KOPT-K1 (cell line): ENCODE measurements around the gene LGR6.
"Not testable (repeated sequence)": the region's sequence is repeated elsewhere in the genome, so short reads cannot be mapped to it uniquely, and the experiment has no call there.

Source experiments
- H3K27ac ChIP-seq: fragments of 200-600 bp; sonication (generic); 2 replicates; pipeline ENCODE4 v1.5.1; 2016; ENCODE audit warnings: antibody characterized with exemption, mild to moderate bottlenecking, low read depth, low read length; ENCODE audit not compliant: poor library complexity, severe bottlenecking
- H3K36me3 ChIP-seq: fragments of 200-600 bp; sonication (generic); 2 replicates; pipeline ENCODE4 v1.5.1; 2017; ENCODE audit warnings: antibody characterized with exemption, mild to moderate bottlenecking, low read length, moderate library complexity; ENCODE audit not compliant: insufficient read depth
- H3K9me3 ChIP-seq: fragments of 200-600 bp; sonication (generic); 2 replicates; pipeline ENCODE4 v1.5.1; 2017; ENCODE audit warnings: antibody characterized with exemption, low read length, mild to moderate bottlenecking; ENCODE audit not compliant: insufficient read depth, poor library complexity, severe bottlenecking

Gene LGR6

DNA sequence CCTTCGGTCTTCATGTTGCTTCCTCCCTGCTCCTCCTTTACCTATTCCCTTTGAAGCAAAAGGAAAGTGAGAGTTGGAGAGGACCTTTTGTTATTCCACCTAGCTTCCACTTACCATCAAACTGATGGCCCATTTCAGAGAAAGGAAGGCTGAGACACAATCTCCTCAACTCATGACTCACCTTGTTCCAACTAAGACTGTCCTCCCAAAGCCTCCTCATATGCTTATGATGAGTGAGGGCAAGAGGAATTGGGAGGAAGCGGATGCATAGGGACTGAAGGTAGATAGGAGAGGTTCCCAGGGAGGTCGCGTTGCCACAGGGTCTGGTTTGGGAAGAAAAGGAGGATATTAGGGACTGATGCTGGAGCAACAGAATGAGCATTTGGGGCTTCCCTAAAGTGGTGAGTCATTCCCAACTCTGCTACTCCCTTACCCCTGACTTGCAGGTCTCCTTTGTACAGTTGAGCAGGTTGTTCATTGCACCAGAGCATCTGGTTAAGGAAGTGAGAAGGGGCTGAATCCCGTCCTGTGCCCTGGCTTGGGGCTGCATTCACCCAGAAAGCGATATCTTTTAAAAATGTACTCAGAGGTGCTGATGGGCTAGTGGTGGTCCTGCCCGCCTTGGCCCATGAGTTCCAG lies 35.0 kb downstream of the LGR6 start:
- no peaks in the 10 kb centered on the region for H3K36me3 ChIP-seq
- H3K27ac ChIP-seq, result no peak overlapping the region
- H3K9me3 ChIP-seq, result no peaks in the 10 kb centered on the region

DNA sequence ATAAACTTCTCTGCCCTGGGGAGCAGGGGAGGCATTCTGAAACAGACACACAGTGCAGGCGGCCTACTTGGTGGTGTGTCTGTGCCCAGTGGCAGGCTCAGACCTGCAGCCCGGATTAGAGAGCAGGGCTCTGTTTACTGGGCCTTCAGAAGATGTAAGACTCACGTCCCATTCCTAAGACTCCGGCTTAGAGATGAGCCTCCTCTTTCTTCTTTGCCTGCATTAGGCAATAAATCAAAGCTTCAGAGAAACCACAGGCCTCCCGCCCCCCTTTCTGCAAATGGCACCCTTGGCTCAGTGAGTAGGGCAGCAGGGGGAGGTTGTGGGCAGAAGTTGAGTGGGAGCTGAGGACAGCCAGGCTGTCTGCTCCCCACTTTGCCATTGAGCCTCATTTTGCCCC lies 35.8 kb downstream of the LGR6 start:
- Histone ChIP-seq H3K27ac (no peak overlapping the region), H3K36me3 (no peaks in the 10 kb centered on the region), H3K9me3 (no peaks in the 10 kb centered on the region)

DNA sequence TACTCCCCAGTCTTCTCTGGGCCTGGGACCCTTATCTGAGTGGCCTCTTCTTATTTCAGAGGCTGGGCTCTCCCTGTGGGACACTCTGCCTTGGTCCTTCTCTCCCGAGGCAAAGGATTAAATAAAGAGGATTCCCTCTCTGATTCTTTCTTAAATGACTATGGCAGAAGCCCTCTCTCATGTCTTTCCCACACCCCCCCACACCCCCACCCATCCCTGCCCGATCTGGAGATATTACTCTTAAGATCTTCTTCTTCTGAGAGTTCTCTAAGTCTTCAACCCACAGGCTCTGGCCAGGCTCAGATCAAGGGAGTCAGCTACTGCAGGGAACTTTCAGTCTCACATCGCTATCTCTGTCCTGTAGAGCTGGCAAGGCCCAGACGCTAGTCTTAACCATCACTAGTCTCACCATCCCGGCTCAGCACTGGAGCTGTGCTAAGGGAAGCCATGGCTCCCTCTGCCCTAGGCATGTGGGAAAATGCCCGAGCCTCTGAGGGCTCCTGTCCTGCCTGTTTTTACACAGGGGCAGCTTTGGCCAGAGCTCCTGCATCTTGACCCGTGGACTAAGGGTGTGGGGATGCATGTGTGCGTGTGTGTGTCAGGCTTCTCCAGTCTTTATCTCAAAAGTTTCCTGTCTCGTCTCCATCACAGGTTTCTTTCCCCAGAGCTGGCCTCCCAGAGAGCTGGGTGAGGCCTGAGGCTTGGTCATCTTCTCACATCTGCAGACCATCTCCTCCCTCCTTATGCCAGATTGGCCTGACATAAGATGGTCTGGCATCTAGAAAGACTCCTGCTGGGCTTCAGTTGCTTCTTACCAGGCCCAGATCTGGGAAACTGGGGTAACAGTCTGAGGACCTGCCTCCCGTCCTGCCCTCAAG lies 36.7 kb downstream of the LGR6 start:
- Histone ChIP-seq H3K36me3 (no peaks in the 10 kb centered on the region), H3K27ac (no peak overlapping the region)

DNA sequence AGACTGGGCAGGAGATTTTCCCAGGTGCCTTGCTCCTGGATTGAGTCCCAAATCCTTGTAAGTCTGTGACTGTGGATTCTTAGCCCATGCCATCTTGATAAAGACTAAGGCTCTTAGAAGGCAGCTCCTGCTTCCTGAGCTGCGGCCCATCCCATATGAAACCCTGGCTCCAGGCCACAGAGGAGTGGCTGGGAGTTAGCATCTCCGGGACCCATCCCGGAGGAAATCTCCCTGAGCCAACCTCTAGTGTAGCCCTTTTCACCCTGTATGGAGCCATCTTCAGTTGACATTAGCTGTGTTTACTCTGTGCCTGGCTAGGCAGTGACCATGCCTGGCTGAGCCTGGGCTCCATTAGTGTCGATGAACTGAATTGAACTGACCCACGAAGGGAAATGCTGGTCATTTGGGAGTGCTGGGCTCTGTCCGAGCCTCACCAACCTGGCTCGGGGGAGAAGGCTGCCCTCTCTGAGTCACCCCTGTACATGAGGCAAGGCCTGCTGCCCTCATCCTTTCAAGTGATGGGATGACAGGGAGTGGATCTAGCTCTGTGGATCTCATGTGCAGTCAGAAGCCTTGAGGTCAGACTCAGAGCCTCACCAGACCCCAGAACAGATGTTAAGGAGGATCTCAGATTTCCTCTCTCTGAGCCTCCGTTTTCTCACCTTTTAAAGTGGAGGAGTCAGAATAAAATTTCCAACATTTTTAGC lies 37.5 kb downstream of the LGR6 start:
- no peaks in the 10 kb centered on the region for H3K36me3 ChIP-seq
- H3K27ac ChIP-seq, result no peak overlapping the region
- no peaks in the 10 kb centered on the region for H3K9me3 ChIP-seq

More for the DNA sequence above, 36.7 kb downstream of the LGR6 start:
- no peaks in the 10 kb centered on the region for H3K9me3 ChIP-seq

DNA sequence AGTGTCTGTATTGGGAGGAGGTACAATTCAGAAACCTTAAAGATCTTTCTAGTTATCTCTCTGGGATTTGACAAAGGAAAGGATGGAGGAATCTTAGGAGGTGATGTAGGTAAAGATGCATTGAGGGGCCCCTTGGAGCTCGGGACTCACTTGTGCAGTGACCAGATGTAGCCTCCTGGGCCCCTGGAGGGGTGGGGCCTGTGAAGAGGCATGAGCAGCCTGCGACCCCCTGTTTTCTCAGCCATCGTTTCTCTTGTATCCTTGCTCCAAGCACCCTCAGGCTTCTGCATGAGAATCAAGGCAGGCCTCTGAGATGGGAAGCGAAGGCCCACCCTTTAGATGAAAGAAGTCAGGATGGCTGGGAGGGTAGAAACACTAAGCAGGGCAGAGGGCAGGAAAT lies 39.6 kb downstream of the LGR6 start:
- Histone ChIP-seq H3K27ac (no peak overlapping the region), H3K36me3 (no peaks in the 10 kb centered on the region), H3K9me3 (no peaks in the 10 kb centered on the region)

DNA sequence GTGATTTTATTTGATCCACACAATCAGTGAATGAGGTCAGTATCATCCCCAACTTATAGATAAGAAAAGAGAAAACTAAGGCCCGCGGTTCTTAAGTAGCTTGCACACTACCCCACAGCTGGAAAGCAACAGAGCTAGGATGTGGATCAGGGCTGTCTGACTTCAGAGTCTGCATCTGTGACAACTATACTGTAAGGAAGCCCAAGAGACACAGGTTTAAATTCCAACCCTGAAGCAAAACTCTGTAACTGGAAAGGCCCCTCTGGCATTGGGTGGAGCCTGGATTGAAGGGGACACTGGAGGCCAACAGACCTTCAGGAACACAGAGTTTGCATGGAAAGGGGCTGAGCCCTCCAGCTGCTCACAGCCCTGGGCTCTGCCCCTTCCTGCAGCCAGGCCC lies 40.2 kb downstream of the LGR6 start:
- Histone ChIP-seq H3K9me3 (no peaks in the 10 kb centered on the region), H3K27ac (no peak overlapping the region), H3K36me3 (no peaks in the 10 kb centered on the region)

DNA sequence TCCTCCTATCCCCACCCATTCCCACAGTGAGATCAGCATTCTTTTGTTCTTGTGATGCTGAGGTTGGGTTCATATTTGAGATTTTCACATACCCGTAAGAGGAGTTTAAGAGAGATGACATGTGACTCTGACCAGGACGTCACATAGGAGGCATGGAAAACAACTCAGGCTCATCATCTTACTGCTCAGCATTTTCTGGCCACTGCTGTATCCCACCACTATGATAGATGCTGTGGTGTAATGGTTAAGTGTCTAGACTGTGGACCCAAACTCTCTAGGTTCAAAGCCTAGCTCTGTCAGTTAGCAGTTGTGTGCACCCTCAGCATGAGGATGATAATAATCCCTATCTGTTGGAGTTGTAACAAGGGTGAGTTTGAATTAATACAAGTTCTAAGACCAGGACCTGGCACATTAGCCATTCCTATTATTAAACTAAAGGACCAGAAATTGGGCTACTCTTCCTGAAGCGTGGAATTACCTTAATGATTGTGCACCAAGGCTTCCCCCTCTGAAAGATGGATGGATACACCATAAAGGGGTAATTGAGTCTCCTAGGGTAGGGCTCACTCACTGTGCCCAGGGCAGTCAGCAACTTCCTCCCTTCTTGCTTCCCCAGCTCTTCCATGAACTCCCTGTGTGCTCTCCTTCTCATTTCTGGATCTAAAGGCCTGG lies 40.9 kb downstream of the LGR6 start:
- H3K27ac ChIP-seq, result no peak overlapping the region
- no peaks in the 10 kb centered on the region for H3K9me3 ChIP-seq
- H3K36me3 ChIP-seq, result no peaks in the 10 kb centered on the region

DNA sequence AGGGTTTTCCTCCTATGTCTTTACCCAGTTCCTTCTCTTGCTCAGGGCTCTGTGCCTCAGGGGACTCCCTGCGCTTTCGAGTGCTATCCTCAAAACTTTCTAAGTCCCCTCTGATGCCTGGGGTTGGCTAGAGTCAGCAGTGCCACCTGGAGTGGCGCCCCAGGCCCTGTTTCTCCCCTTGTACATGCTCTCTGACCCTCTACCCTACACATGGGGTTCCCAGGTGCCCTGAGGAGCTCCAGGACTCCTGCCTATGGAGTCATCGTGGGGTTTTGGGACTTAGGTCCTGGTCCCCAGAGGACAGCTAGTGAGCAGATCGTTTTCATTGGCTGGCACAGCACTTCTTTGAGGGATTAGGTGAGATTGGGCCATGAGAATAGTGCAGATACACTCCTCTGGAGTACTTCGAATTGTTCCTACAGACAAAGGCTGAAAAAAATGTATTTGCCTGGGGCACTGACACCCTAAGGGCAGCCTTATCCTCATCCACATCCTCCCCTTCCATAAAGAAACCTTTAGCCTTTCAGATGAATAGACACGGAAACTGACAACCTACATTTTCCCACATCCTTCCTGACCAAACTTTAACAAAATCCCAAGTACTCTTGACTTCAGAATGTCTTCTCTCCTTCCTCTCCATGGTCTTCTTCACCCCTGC lies 41.5 kb downstream of the LGR6 start:
- no peaks in the 10 kb centered on the region for H3K9me3 ChIP-seq
- no peaks in the 10 kb centered on the region for H3K36me3 ChIP-seq
- no peak overlapping the region for H3K27ac ChIP-seq

DNA sequence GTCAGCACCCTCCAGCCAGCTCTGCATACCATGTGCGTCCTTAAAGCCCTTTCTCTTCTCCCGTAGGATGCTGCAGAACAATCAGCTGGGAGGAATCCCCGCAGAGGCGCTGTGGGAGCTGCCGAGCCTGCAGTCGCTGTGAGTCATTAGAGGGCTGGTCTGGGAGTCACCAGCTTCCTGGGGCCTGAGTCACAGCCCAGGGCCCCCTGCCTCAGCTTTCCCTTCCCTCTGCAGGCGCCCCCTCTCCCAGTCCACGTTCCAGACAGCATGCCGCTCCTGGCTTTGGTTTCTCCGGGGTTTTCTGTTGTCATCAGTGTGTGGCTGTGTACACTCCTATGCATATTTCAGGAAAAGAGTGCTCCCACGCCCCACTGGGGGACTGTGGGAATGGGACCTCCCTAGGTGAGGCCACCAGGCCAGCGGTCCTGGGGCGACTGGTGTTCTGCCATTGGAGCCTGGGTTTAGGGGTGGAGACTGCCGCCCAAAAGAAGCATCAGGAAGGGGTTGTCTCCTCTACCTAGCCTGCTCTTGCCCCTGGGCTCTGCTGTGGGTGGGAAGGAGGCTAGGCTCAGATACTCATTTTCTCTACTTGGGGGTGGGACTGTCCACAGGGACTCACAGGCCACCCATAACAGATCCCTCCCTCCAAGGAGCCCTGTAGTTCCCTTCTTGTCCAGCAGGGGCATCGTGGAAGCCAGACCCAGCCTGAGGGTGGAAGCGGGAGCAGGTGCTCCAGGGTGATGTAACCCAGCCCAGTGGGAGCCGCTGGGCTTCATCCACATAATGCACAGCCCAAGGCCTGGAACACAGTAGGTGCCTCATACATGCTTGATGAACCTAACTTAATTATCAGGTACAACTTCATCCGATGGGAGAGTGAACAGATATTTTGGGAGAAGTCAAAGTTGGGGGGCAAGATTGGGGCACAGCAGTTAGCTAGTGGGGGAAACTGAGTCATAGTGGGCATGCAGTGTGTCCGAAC lies 42.5 kb downstream of the LGR6 start:
- Histone ChIP-seq H3K36me3 (no peaks in the 10 kb centered on the region), H3K9me3 (no peaks in the 10 kb centered on the region), H3K27ac (no peak overlapping the region)

DNA sequence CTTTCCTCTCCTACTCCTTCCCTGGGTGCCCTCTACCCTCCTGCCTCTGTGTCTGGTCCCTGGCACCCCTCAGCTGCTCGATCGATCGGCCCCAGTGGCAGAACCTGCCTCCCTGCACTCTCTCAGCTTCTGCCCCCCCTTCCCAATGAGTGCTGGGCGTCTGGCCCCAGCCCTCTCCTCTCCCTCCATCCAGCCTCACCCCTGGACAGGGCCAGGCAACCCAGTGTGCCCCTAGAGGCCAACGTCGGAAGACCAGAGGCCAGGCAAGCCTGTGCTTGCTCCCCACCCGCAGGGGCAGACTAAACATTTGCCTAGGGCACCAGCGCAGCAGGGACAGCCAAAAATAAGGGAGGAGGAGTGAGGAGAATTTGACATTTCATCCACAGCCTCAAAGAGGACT lies 43.5 kb downstream of the LGR6 start:
- Histone ChIP-seq H3K9me3 (no peaks in the 10 kb centered on the region), H3K36me3 (no peaks in the 10 kb centered on the region), H3K27ac (no peak overlapping the region)

DNA sequence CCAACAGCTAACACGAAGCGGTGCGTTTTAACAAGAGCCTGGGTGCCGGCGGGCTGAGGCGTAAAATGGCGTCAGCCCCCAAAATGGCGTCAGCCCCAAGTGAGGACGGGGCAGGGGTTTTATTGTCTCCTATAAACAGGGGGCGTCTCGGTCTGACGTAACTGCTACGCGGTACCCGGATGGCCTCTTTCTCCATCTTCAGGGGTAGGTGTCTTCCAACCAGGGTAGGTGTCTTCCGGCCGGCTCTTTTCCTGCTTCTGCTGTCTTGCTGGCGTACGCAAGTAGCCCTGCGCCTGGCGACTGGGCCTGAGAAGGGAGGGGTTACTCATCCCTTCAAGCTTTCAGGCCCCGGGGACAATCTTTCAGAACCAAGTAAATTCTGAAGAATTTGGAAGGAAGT lies 45.3 kb downstream of the LGR6 start:
- Histone ChIP-seq H3K9me3 (no peaks in the 10 kb centered on the region), H3K27ac (no peak overlapping the region), H3K36me3 (no peaks in the 10 kb centered on the region)

DNA sequence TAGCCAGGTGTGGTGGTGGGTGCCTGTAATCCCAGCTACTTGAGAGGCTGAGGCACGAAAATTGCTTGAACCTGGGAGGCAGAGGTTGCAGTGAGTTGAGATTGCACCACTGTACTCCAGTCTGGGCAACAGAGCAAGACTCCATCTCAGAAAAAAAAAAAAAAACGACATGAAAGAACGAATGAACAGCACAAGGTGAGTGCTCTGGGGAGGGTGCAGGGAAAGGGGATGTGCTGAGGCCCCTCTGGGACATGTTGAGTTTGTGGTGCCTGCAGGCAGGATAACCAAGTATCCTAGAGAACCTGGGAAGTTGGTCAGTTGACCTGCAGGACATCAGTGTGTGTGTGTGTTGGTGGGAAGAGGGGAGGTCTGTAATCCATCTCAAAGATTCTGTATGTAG lies 46.6 kb downstream of the LGR6 start:
- H3K36me3 ChIP-seq, H3K27ac ChIP-seq, H3K9me3 ChIP-seq: not testable (repeated sequence)

DNA sequence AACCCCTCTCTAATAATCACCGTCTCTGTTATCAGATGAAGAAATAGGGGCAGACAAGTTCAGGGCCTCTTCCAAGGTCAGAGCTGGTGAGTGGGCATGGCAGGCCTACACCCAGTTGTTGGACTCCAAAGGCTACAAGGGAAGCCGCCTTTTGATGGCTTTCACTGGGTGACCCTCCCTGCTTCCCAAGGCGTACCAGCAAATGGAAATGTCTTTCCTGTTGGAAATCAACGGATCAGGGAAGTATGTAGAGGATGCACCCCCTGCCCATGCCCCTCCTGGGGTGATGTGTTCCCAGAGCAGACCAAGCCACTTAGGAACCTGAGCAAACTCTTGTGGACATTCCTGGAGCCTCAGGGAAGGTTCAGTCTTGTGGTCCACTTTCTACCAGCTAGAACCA lies 47.4 kb downstream of the LGR6 start:
- H3K36me3 ChIP-seq, result no peaks in the 10 kb centered on the region
- H3K9me3 ChIP-seq, result no peaks in the 10 kb centered on the region
- H3K27ac ChIP-seq, result no peak overlapping the region
